ENCODE measurements around the gene LYSET. TPM values are rescaled to one million over a fixed set of nuclear protein-coding genes. Genes with fewer than 3 reads are reported as not detected.

LYSET gene
- total and polyA plus RNA-seq, 2 of the 4 experiments (the other 2 are of a cell fraction), result 6.3 to 10.2 TPM

DNA sequence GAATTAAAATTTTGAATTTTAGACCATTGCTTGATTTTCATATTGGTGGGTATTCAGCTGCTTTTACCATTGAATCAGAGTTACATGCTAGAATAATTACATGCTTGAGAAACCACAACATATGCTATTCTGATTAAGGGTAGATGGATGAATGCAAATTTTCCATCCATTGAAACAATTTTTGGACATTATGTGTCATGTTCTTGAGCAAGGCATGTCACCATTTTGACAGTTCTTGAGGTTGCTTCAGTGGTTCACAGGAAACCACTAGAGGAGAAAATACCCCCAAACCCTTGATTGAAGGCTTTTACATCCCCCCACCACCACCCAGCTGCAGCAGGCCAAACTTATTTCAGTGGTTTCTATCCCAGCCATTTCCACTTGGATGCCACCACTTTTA is 35.4 kb downstream of the LYSET start:
- no peak for TF ChIP-seq POLR2A (IDR thresholded peaks at IDR 0.05; ENCODE audit: low read depth, low read length)
- TF ChIP-seq MAFK (IDR thresholded peaks at IDR 0.05; ENCODE audit: low read depth, low read length), result no peak
- no peak for TF ChIP-seq RFX5 (IDR thresholded peaks at IDR 0.05; ENCODE audit: low read depth, low read length)
- TF ChIP-seq RCOR1 (IDR thresholded peaks at IDR 0.05; ENCODE audit: insufficient replicate concordance, low read length), result no peak
- no peak for TF ChIP-seq FOS (IDR thresholded peaks at IDR 0.05; ENCODE audit: low read depth, low read length)
- TF ChIP-seq, protein P1, sequence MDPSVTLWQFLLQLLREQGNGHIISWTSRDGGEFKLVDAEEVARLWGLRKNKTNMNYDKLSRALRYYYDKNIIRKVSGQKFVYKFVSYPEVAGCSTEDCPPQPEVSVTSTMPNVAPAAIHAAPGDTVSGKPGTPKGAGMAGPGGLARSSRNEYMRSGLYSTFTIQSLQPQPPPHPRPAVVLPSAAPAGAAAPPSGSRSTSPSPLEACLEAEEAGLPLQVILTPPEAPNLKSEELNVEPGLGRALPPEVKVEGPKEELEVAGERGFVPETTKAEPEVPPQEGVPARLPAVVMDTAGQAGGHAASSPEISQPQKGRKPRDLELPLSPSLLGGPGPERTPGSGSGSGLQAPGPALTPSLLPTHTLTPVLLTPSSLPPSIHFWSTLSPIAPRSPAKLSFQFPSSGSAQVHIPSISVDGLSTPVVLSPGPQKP (IDR thresholded peaks at IDR 0.05; ENCODE audit: borderline replicate concordance, low read depth, low read length), result no peak
- no peak for TF ChIP-seq RAD21 (IDR thresholded peaks at IDR 0.05; ENCODE audit: low read length)
- TF ChIP-seq, protein P2, sequence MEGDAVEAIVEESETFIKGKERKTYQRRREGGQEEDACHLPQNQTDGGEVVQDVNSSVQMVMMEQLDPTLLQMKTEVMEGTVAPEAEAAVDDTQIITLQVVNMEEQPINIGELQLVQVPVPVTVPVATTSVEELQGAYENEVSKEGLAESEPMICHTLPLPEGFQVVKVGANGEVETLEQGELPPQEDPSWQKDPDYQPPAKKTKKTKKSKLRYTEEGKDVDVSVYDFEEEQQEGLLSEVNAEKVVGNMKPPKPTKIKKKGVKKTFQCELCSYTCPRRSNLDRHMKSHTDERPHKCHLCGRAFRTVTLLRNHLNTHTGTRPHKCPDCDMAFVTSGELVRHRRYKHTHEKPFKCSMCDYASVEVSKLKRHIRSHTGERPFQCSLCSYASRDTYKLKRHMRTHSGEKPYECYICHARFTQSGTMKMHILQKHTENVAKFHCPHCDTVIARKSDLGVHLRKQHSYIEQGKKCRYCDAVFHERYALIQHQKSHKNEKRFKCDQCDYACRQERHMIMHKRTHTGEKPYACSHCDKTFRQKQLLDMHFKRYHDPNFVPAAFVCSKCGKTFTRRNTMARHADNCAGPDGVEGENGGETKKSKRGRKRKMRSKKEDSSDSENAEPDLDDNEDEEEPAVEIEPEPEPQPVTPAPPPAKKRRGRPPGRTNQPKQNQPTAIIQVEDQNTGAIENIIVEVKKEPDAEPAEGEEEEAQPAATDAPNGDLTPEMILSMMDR (conservative IDR thresholded peaks at IDR 0.05; ENCODE audit: low read depth, low read length), result no peak
- TF ChIP-seq MXI1 (IDR thresholded peaks at IDR 0.05; ENCODE audit: borderline replicate concordance, low read depth, low read length), result no peak
- TF ChIP-seq CHD1 (IDR thresholded peaks at IDR 0.05; ENCODE audit: low read depth, low read length), result no peak
- TF ChIP-seq CEBPB (IDR thresholded peaks at IDR 0.05; ENCODE audit: low read depth, low read length), result no peak
- no peak for TF ChIP-seq BHLHE40 (IDR thresholded peaks at IDR 0.05; ENCODE audit: low read depth, low read length)
- no peak for TF ChIP-seq NFE2L2 (IDR thresholded peaks at IDR 0.05; ENCODE audit: low read depth, low read length)
- no peak for TF ChIP-seq SMC3 (IDR thresholded peaks at IDR 0.05; ENCODE audit: low read depth, low read length)
- TF ChIP-seq, protein P3, sequence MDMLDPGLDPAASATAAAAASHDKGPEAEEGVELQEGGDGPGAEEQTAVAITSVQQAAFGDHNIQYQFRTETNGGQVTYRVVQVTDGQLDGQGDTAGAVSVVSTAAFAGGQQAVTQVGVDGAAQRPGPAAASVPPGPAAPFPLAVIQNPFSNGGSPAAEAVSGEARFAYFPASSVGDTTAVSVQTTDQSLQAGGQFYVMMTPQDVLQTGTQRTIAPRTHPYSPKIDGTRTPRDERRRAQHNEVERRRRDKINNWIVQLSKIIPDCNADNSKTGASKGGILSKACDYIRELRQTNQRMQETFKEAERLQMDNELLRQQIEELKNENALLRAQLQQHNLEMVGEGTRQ (IDR thresholded peaks at IDR 0.05; ENCODE audit: low read depth, low read length), result no peak
- no peak overlapping the region for H3K27ac ChIP-seq (ENCODE audit: insufficient read depth, low read length)
- in situ Hi-C loops (cut with MboI; ENCODE audit: low sequenced_read_pairs), result no loop called here

More for the DNA sequence above, 35.4 kb downstream of the LYSET start:
- no peak overlapping the region for H3K23ac ChIP-seq (ENCODE audit: low read depth, low read length)
- H3K4me3 ChIP-seq (ENCODE audit: insufficient read depth, low read depth, low read length), result no peak overlapping the region
- H2BK5ac ChIP-seq (ENCODE audit: low read depth, low read length, poor library complexity, severe bottlenecking), result no peak overlapping the region
- ChIA-PET CTCF (interaction anchor here (0.6 kb wide), 1 partner anchor 412 kb away, joined by 3 read pairs; no protein-coding TSS in a partner anchor), POLR2A (ENCODE audit: unreplicated experiment) (no interaction called here)
- H3K9me1 ChIP-seq (ENCODE audit: insufficient read depth, low read length), result no peaks in the 10 kb centered on the region
- no peak overlapping the region for H3K4me2 ChIP-seq (ENCODE audit: low read depth, low read length)
- peaks cover 23% of the 10 kb centered on the region for H3K36me3 ChIP-seq (ENCODE audit: control insufficient read depth, insufficient read depth, low read length)
- ATAC-seq (ENCODE audit: low read depth) (no peak), DNase-seq (no peak)
- no peak overlapping the region for H2BK20ac ChIP-seq (ENCODE audit: low read depth, low read length)
- no peak overlapping the region for H2AK5ac ChIP-seq (ENCODE audit: low read depth, low read length)
- H4K5ac ChIP-seq (ENCODE audit: low read depth, low read length), result no peak overlapping the region
- no peak overlapping the region for H2AK9ac ChIP-seq (replicated peaks; ENCODE audit: low read depth, low read length, poor library complexity)
- no peak overlapping the region for H3K56ac ChIP-seq (ENCODE audit: extremely low read depth, insufficient read depth, low read length)
- H3K9me3 ChIP-seq (ENCODE audit: control insufficient read depth, insufficient read depth, low read length), result no peaks in the 10 kb centered on the region
- intact Hi-C loops (cut with micrococcal nuclease), result no loop called here
- no peak overlapping the region for H3K14ac ChIP-seq (replicated peaks; ENCODE audit: low read depth, low read length)
- H2AFZ ChIP-seq (replicated peaks; ENCODE audit: low read length, poor library complexity), result no peak overlapping the region
- H4K91ac ChIP-seq (ENCODE audit: insufficient read depth, low read depth, low read length), result no peak overlapping the region
- H3K9ac ChIP-seq (ENCODE audit: low read depth, low read length), result no peak overlapping the region
- no TSS peak for BruUV-seq (replicated peaks)
- H3K18ac ChIP-seq (ENCODE audit: low read depth, low read length), result no peak overlapping the region
- no peaks in the 10 kb centered on the region for H3K79me1 ChIP-seq (ENCODE audit: low read depth in 1 of 2, low read length in 2 of 2)
- H2BK15ac ChIP-seq (ENCODE audit: low read depth, low read length), result no peak overlapping the region
- no peaks in the 10 kb centered on the region for H3K4me1 ChIP-seq (ENCODE audit: control insufficient read depth, insufficient read depth, low read length)
- H3K4ac ChIP-seq (ENCODE audit: low read depth, low read length), result no peak overlapping the region
- H2BK120ac ChIP-seq (ENCODE audit: low read depth, low read length), result no peak overlapping the region
- no peaks in the 10 kb centered on the region for H4K20me1 ChIP-seq (ENCODE audit: insufficient read depth, low read length)
- no peak overlapping the region for H4K8ac ChIP-seq (ENCODE audit: low read depth in 2 of 2, low read length in 2 of 2)
- dilution Hi-C loops (cut with HindIII; ENCODE audit: low sequenced_read_pairs, unreplicated experiment), result no loop called here
- H3K27me3 ChIP-seq (ENCODE audit: control insufficient read depth, insufficient read depth, low read length), result no peaks in the 10 kb centered on the region

All from IMR-90 (cell line).